Upper lobe of right lung (tissue), 1 donor: Measurements from ENCODE around the gene FAM234A. TPM values are rescaled to one million over a fixed set of nuclear protein-coding genes. Genes with fewer than 3 reads are reported as not detected.
A peak's percentile ranks its signal among the peaks of the same experiment; 100 is the strongest.
"Not testable (repeated sequence)": the region's sequence is repeated elsewhere in the genome, so short reads cannot be mapped to it uniquely, and the experiment has no call there.

Source experiments
- ATAC-seq: fragments of 200-7000 bp; cut with Tn5 transposase; one replicate; pipeline ENCODE4 v1.9.1; 2020; ENCODE audit warnings: mild to moderate bottlenecking, moderate library complexity
- DNase-seq: peaks from one replicate; pipeline ENCODE4 v3.0.0-alpha.2; 2020
- H3K27ac ChIP-seq: fragments of 200-600 bp; one replicate; pipeline ENCODE4 v1.8.0; 2022
- H3K27me3 ChIP-seq: fragments of 200-600 bp; one replicate; pipeline ENCODE4 v1.8.0; 2022; ENCODE audit warnings: mild to moderate bottlenecking
- H3K36me3 ChIP-seq: fragments of 200-600 bp; one replicate; pipeline ENCODE4 v1.8.0; 2022
- H3K4me1 ChIP-seq: fragments of 200-600 bp; one replicate; pipeline ENCODE4 v1.8.0; 2022
- H3K4me3 ChIP-seq: fragments of 200-600 bp; one replicate; pipeline ENCODE4 v1.8.0; 2022; ENCODE audit warnings: mild to moderate bottlenecking
- H3K9me3 ChIP-seq: fragments of 200-600 bp; one replicate; pipeline ENCODE4 v1.8.0; 2022
- CTCF ChIP-seq: fragments of 200-600 bp; IDR thresholded peaks from one replicate; pipeline ENCODE4 v1.8.0; 2022; ENCODE audit warnings: antibody characterized with exemption
- intact Hi-C: fragments of 100-400 bp; cut with DNase I; formaldehyde crosslinking; loops from one replicate; pipeline ENCODE4 v1.11.0; 2022
- total RNA-seq: library from RNA; stranded (reverse); fragmentation: NEBNext Ultra II Directional; extraction: Animal tissue kit (Norgen Biotek cat#: 25700); gene quantifications from one replicate; pipeline ENCODE4 v1.2.1, GENCODE V29; 2021
- donor health status: DM: no; HTN: yes; CAD: no; lungs with severe emphysema.

Gene FAM234A
- total RNA-seq, 1 donor from 2014 or later = 56.0 TPM

GRCh38 chr16:203246-203645 lies 31.4 kb upstream of the FAM234A start:
- DNase-seq (no peak), ATAC-seq (no peak)
- no peak for TF ChIP-seq CTCF
- Histone ChIP-seq H3K4me3 (no peak overlapping the region), H3K36me3 (peaks cover 92% of the 10 kb centered on the region), H3K9me3 (no peaks in the 10 kb centered on the region), H3K27me3 (no peaks in the 10 kb centered on the region), H3K27ac (no peak overlapping the region), H3K4me1 (no peaks in the 10 kb centered on the region)
- intact Hi-C loops = no loop called here

GRCh38 chr16:204046-204445 lies 30.6 kb upstream of the FAM234A start:
- intact Hi-C loops, H3K4me3 ChIP-seq, ATAC-seq, H3K9me3 ChIP-seq, H3K4me1 ChIP-seq, DNase-seq, H3K27ac ChIP-seq, H3K27me3 ChIP-seq: not testable (repeated sequence)
- peaks cover 92% of the 10 kb centered on the region for H3K36me3 ChIP-seq

GRCh38 chr16:209359-209758 lies 25.3 kb upstream of the FAM234A start:
- DNase-seq, H3K4me3 ChIP-seq, H3K27ac ChIP-seq, ATAC-seq, H3K4me1 ChIP-seq, H3K9me3 ChIP-seq, intact Hi-C loops, H3K27me3 ChIP-seq: not testable (repeated sequence)
- H3K36me3 ChIP-seq = peaks cover 98% of the 10 kb centered on the region

GRCh38 chr16:211631-212180 lies 22.9 kb upstream of the FAM234A start:
- H3K4me1 ChIP-seq, H3K27ac ChIP-seq, ATAC-seq, H3K27me3 ChIP-seq, DNase-seq, intact Hi-C loops, H3K4me3 ChIP-seq, H3K9me3 ChIP-seq: not testable (repeated sequence)
- peaks cover 98% of the 10 kb centered on the region for H3K36me3 ChIP-seq

GRCh38 chr16:212999-213398 lies 21.6 kb upstream of the FAM234A start:
- Histone ChIP-seq H3K4me1 (no peaks in the 10 kb centered on the region), H3K27me3 (no peaks in the 10 kb centered on the region), H3K36me3 (peaks cover 100% of the 10 kb centered on the region), H3K27ac (no peak overlapping the region), H3K4me3 (no peak overlapping the region), H3K9me3 (no peaks in the 10 kb centered on the region)
- ATAC-seq (no peak), DNase-seq (no peak)
- TF ChIP-seq CTCF = no peak
- intact Hi-C loops = no loop called here

GRCh38 chr16:220021-220420 lies 14.6 kb upstream of the FAM234A start:
- Histone ChIP-seq H3K9me3 (no peaks in the 10 kb centered on the region), H3K4me3 (no peak overlapping the region), H3K36me3 (peaks cover 100% of the 10 kb centered on the region), H3K27ac (no peak overlapping the region), H3K4me1 (no peaks in the 10 kb centered on the region), H3K27me3 (no peaks in the 10 kb centered on the region)
- DNase-seq (no peak), ATAC-seq (no peak)
- no peak for TF ChIP-seq CTCF
- intact Hi-C loops = no loop called here

GRCh38 chr16:228151-228851 lies 6.3 kb upstream of the FAM234A start:
- ATAC-seq = peak; percentile 1
- peak overlapping the region; percentile 96 for H3K27ac ChIP-seq
- H3K4me1 ChIP-seq = peaks cover 11% of the 10 kb centered on the region
- H3K4me3 ChIP-seq = peak overlapping the region; percentile 96
- no peaks in the 10 kb centered on the region for H3K9me3 ChIP-seq
- peaks cover 47% of the 10 kb centered on the region for H3K36me3 ChIP-seq
- H3K27me3 ChIP-seq = no peaks in the 10 kb centered on the region
- DNase-seq = no peak
- TF ChIP-seq CTCF = no peak
- intact Hi-C loops = no loop called here
